Measurements from ENCODE around the gene MYO5B. TPM values are rescaled to one million over a fixed set of nuclear protein-coding genes. Genes with fewer than 3 reads are reported as not detected.

MYO5B gene
- total RNA-seq, 2 experiments from 2014 or later: not detected

DNA sequence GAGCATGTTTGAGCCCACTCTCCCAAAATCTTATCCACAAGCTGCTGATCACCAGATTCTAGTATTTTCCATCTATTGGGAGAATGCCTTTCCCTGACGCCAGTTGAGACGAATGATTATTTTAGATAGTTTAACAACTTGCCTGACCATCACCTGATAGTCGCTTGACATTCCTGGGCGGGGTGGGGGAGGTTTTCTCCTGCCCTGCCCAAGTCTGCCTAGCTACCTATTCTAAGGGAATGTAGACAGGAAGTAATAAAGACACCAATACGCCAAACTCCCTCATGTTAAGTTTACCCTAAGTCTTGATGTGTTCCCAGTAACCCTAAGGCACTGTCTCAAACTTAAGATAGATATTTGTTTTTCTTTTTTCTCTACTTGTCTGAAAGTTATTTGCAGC is 377.0 kb downstream of the MYO5B start:
- BruUV-seq (replicated peaks): no TSS peak
- Histone ChIP-seq H3K9me3 (ENCODE audit: low read length) (no peaks in the 10 kb centered on the region), H3K27ac (ENCODE audit: low read depth, low read length, poor library complexity, severe bottlenecking) (no peak overlapping the region), H3K4me3 (ENCODE audit: low read depth, low read length, poor library complexity, severe bottlenecking) (no peak overlapping the region), H3K9me2 (ENCODE audit: insufficient read depth, low read length) (no peaks in the 10 kb centered on the region), H3K79me2 (ENCODE audit: insufficient read depth, low read depth, low read length) (no peaks in the 10 kb centered on the region), H3K4me1 (ENCODE audit: insufficient read depth, low read length, poor library complexity, severe bottlenecking) (no peaks in the 10 kb centered on the region), H3K36me3 (ENCODE audit: insufficient read depth, low read length) (no peaks in the 10 kb centered on the region), H3K4me2 (ENCODE audit: low read length) (no peak overlapping the region), H2AFZ (ENCODE audit: low read length) (no peak overlapping the region), H4K20me1 (ENCODE audit: insufficient read depth, low read length) (no peaks in the 10 kb centered on the region)
- ChIA-PET CTCF (ENCODE audit: unreplicated experiment) (no interaction called here), POLR2A (no interaction called here)
- no peak for TF ChIP-seq EZH2phosphoT487 (IDR thresholded peaks at IDR 0.05; ENCODE audit: borderline replicate concordance, low read depth, low read length)
- TF ChIP-seq, protein P1, sequence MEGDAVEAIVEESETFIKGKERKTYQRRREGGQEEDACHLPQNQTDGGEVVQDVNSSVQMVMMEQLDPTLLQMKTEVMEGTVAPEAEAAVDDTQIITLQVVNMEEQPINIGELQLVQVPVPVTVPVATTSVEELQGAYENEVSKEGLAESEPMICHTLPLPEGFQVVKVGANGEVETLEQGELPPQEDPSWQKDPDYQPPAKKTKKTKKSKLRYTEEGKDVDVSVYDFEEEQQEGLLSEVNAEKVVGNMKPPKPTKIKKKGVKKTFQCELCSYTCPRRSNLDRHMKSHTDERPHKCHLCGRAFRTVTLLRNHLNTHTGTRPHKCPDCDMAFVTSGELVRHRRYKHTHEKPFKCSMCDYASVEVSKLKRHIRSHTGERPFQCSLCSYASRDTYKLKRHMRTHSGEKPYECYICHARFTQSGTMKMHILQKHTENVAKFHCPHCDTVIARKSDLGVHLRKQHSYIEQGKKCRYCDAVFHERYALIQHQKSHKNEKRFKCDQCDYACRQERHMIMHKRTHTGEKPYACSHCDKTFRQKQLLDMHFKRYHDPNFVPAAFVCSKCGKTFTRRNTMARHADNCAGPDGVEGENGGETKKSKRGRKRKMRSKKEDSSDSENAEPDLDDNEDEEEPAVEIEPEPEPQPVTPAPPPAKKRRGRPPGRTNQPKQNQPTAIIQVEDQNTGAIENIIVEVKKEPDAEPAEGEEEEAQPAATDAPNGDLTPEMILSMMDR (conservative IDR thresholded peaks at IDR 0.05; ENCODE audit: low read length): no peak
- DNase-seq (ENCODE audit: low spot score): no peak
- intact Hi-C loops (cut with micrococcal nuclease; ENCODE audit: unreplicated experiment): loop anchor here (10.0 kb wide), 1 partner anchor 557 kb away; the partner anchor contains the start of gene SKA1

DNA sequence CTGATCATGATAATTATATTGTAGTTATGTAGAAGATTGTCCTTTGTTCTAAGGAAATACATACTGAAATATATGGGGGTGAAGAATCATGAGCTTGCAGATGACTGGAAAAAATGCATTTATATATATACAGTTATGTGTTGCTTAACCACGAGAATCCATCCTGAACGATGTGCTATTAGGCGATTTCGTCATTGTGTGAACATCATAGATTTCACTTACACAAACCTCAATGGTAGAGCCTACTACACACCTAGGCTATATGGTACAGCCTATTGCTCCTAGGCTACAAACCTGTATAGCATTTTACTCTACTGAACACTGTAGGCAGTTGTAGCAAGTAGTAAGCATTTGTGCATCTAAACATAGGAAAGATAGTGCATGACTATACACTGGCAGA is 379.0 kb downstream of the MYO5B start:
- Histone ChIP-seq H3K4me3 (ENCODE audit: low read depth, low read length, poor library complexity, severe bottlenecking) (no peak overlapping the region), H3K4me1 (ENCODE audit: insufficient read depth, low read length, poor library complexity, severe bottlenecking) (peaks cover 8% of the 10 kb centered on the region), H3K9me3 (ENCODE audit: low read length) (no peaks in the 10 kb centered on the region), H2AFZ (ENCODE audit: low read length) (no peak overlapping the region), H3K36me3 (ENCODE audit: insufficient read depth, low read length) (no peaks in the 10 kb centered on the region), H4K20me1 (ENCODE audit: insufficient read depth, low read length) (no peaks in the 10 kb centered on the region), H3K79me2 (ENCODE audit: insufficient read depth, low read depth, low read length) (peaks cover 18% of the 10 kb centered on the region; the same call in 1 of the 2 replicates), H3K27ac (ENCODE audit: low read depth, low read length, poor library complexity, severe bottlenecking) (no peak overlapping the region), H3K9me2 (ENCODE audit: insufficient read depth, low read length) (no peaks in the 10 kb centered on the region), H3K4me2 (ENCODE audit: low read length) (no peak overlapping the region)
- no peak for DNase-seq (ENCODE audit: low spot score)
- CTCF ChIA-PET (ENCODE audit: unreplicated experiment): no interaction called here
- no peak for TF ChIP-seq EZH2phosphoT487 (IDR thresholded peaks at IDR 0.05; ENCODE audit: borderline replicate concordance, low read depth, low read length)
- intact Hi-C loops (cut with micrococcal nuclease; ENCODE audit: unreplicated experiment): loop anchor here (10.0 kb wide), 1 partner anchor 559 kb away; the partner anchor contains the start of gene SKA1
- POLR2A ChIA-PET: no interaction called here
- no TSS peak for BruUV-seq (replicated peaks)

DNA sequence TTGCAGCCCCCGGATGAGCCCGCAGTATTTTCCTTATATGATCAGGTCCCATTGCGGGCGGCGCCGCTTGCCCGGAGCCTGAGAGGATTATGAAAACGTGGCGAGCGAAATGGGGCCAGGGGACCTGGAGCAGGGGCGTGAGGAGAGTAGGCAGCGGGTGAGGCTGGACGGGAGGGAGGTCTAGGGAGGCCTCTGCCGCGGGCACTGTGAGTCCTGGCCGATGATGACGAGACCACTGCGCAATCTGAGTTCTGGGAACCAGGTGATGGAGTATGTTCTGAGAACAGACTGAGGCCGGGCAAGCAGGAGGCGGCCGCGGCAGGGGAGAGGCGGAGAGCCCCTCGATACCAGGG is 380.8 kb downstream of the MYO5B start:
- ChIA-PET CTCF (ENCODE audit: unreplicated experiment) (no interaction called here), POLR2A (interaction anchor here (0.7 to 1.0 kb wide), 2 partner anchors 23 to 327 kb away, joined by 4 to 8 read pairs; partner anchors contain the start of gene C18orf32)
- peak overlapping the region; percentile 85 for H3K4me3 ChIP-seq (ENCODE audit: low read depth, low read length, poor library complexity, severe bottlenecking)
- peak overlapping the region; percentile 90 for H3K4me2 ChIP-seq (ENCODE audit: low read length)
- H3K9me2 ChIP-seq (ENCODE audit: insufficient read depth, low read length): no peaks in the 10 kb centered on the region
- peak overlapping the region; percentile 88 for H3K27ac ChIP-seq (ENCODE audit: low read depth, low read length, poor library complexity, severe bottlenecking)
- H3K9me3 ChIP-seq (ENCODE audit: low read length): no peaks in the 10 kb centered on the region
- H4K20me1 ChIP-seq (ENCODE audit: insufficient read depth, low read length): no peaks in the 10 kb centered on the region
- H3K79me2 ChIP-seq (ENCODE audit: insufficient read depth, low read depth, low read length): peaks cover 35% of the 10 kb centered on the region; the same call in 1 of the 2 replicates
- no peaks in the 10 kb centered on the region; the same call in 1 of the 2 replicates for H3K36me3 ChIP-seq (ENCODE audit: insufficient read depth, low read length)
- H2AFZ ChIP-seq (ENCODE audit: low read length): peak overlapping the region; percentile 87; the same call in 1 of the 2 replicates
- DNase-seq (ENCODE audit: low spot score): no peak
- TF ChIP-seq, protein P1 (conservative IDR thresholded peaks at IDR 0.05; ENCODE audit: low read length): no peak
- no peak for TF ChIP-seq EZH2phosphoT487 (IDR thresholded peaks at IDR 0.05; ENCODE audit: borderline replicate concordance, low read depth, low read length)
- BruUV-seq (replicated peaks): TSS peak; percentile 100
- intact Hi-C loops (cut with micrococcal nuclease; ENCODE audit: unreplicated experiment): loop anchor here (5.0 to 10.0 kb wide), 2 partner anchors 322 to 561 kb away; partner anchors contain the start of genes RPL17 and SKA1
- H3K4me1 ChIP-seq (ENCODE audit: insufficient read depth, low read length, poor library complexity, severe bottlenecking): peaks cover 9% of the 10 kb centered on the region
